ENCODE measurements around the gene THBS2. TPM values are rescaled to one million over a fixed set of nuclear protein-coding genes. Genes with fewer than 3 reads are reported as not detected.

The THBS2 gene
- total and polyA plus RNA-seq, 2 of the 8 experiments (the other 6 are each of a cell fraction or from before 2014, with no cell fraction given) = 11.0 to 22.5 TPM

DNA sequence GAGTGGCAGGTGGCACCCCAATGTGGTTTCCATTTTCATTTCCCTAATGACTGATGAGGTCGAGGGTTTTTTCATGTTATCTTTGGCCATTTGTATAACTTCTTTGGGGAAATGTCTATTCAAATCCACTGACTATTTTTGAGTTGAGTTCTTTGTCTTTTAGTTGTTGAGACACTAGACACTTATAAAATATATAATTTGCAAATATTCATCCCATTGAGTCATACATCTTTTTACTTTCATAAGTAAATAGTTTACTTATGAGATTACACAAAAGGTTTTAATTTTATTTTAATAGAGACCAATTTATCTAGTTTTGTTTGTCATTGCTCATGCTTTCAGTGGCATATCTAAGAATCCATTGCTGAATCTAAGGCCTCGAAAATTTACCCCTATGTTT, 49.5 kb downstream of the THBS2 start:
- no peak overlapping the region for H2AK5ac ChIP-seq (ENCODE audit: low read depth, low read length)
- H3K9me3 ChIP-seq (ENCODE audit: insufficient read depth in 2 of 2, low read depth in 1 of 2, low read length in 1 of 2) = peaks cover 0 to 5% of the 10 kb centered on the region in 2 experiments; a peak in 2 of 4 replicates
- H2BK15ac ChIP-seq (ENCODE audit: low read length) = no peak overlapping the region
- no peak overlapping the region for H3K4ac ChIP-seq (replicated peaks; ENCODE audit: insufficient read length, low read depth, low read length)
- H2BK120ac ChIP-seq (replicated peaks; ENCODE audit: low read depth, low read length) = no peak overlapping the region
- H3K79me1 ChIP-seq (ENCODE audit: low read depth, low read length) = no peaks in the 10 kb centered on the region
- H3K36me3 ChIP-seq (ENCODE audit: control insufficient read depth in 2 of 4, insufficient read depth in 4 of 4, low read length in 3 of 4) = no peaks in the 10 kb centered on the region
- H3K27me3 ChIP-seq (replicated peaks in 1 of 4; ENCODE audit: control insufficient read depth in 3 of 4, extremely low read depth in 1 of 4, insufficient read depth in 3 of 4, low read length in 3 of 4) = no peaks in the 10 kb centered on the region
- no peak overlapping the region for H2BK12ac ChIP-seq (ENCODE audit: low read depth, low read length)
- H3K56ac ChIP-seq (replicated peaks; ENCODE audit: insufficient read length, low read depth, low read length) = no peak overlapping the region
- no peak overlapping the region for H4K8ac ChIP-seq (ENCODE audit: extremely low read depth, insufficient read depth, low read length)
- ChIA-PET CTCF (ENCODE audit: partially characterized antibody) (interaction anchor here (1.7 kb wide), 1 partner anchor 9 kb away, joined by 4 read pairs; no protein-coding TSS in a partner anchor), POLR2A (ENCODE audit: partially characterized antibody) (no interaction called here)
- H3K27ac ChIP-seq (ENCODE audit: low read depth, low read length) = no peak overlapping the region
- H3K18ac ChIP-seq (ENCODE audit: extremely low read depth, low read length) = no peak overlapping the region
- no peaks in the 10 kb centered on the region for H3K79me2 ChIP-seq (ENCODE audit: control insufficient read depth in 1 of 2, insufficient read depth in 2 of 2, low read length in 2 of 2)
- 86% methylated on average over 2 of the region's 2 CpGs; no CpG with 5 or more reads in 1 of the 2 experiments for WGBS, 2 experiments (ENCODE audit: extremely low coverage in 1 of 2, insufficient coverage in 1 of 2, insufficient read length in 1 of 2, insufficient replicate concordance in 2 of 2, low coverage in 1 of 2, low lambda C conversion rate in 2 of 2, missing lambda C conversion rate in 1 of 2)
- no peak overlapping the region for H2BK20ac ChIP-seq (ENCODE audit: low read length)
- H3K23ac ChIP-seq (ENCODE audit: insufficient read length) = no peak overlapping the region
- H3K4me3 ChIP-seq (ENCODE audit: extremely low read depth in 1 of 4, insufficient read depth in 2 of 4, low read depth in 3 of 4, low read length in 4 of 4) = no peak overlapping the region
- no peak overlapping the region for H4K5ac ChIP-seq (ENCODE audit: insufficient read length, low read depth, low read length)
- no peak overlapping the region for H2BK5ac ChIP-seq (ENCODE audit: low read depth, low read length)
- FAIRE-seq (no peak), DNase-seq (ENCODE audit: low read depth in 1 of 2, low spot score in 2 of 2) (no peak)
- H2AFZ ChIP-seq (ENCODE audit: low read length) = no peak overlapping the region
- H4K91ac ChIP-seq (replicated peaks; ENCODE audit: insufficient read length, low read length) = no peak overlapping the region
- H3K4me1 ChIP-seq (replicated peaks in 1 of 4; ENCODE audit: control insufficient read depth in 3 of 4, insufficient read depth in 4 of 4, low read length in 3 of 4) = no peaks in the 10 kb centered on the region
- H3K9ac ChIP-seq (replicated peaks in 1 of 4; ENCODE audit: extremely low read depth in 1 of 4, low read depth in 3 of 4, low read length in 3 of 4) = no peak overlapping the region
- H4K20me1 ChIP-seq (replicated peaks in 1 of 2; ENCODE audit: control insufficient read depth in 1 of 2, insufficient read depth in 2 of 2, low read length in 2 of 2) = no peaks in the 10 kb centered on the region
- H3K23me2 ChIP-seq (ENCODE audit: low read depth, low read length) = no peaks in the 10 kb centered on the region
- H3K4me2 ChIP-seq (ENCODE audit: insufficient read depth in 1 of 2, low read depth in 2 of 2, low read length in 2 of 2) = no peak overlapping the region
- H3K14ac ChIP-seq (ENCODE audit: insufficient read length) = no peak overlapping the region
- TF ChIP-seq HDAC2 (IDR thresholded peaks at IDR 0.05; ENCODE audit: borderline replicate concordance in 1 of 2, low read depth in 2 of 2, low read length in 2 of 2) = no peak

Measured in H1 (cell line).